Fibroblast of skin of left quadriceps (primary cell): Measurements from ENCODE around the gene CDON.
"Not testable (repeated sequence)": the region's sequence is repeated elsewhere in the genome, so short reads cannot be mapped to it uniquely, and the experiment has no call there.

ENCODE experiments used
- DNase-seq, 2 experiments: peaks; one replicate each; pipeline ENCODE4 v3.0.0-alpha.2; 2013; ENCODE audit warnings: low read depth in 2 of 2

The CDON gene

GRCh38 chr11:125924384-125925007 lies 138.2 kb downstream of the CDON start:
- DNase-seq = no peak

GRCh38 chr11:125923633-125924032 lies 139.0 kb downstream of the CDON start:
- DNase-seq = no peak

GRCh38 chr11:125923012-125923579 lies 139.6 kb downstream of the CDON start:
- DNase-seq = peak; percentile 39 to 45

- DNase-seq = no peak
Measured at GRCh38 chr11:125922156-125922555, 140.5 kb downstream of the CDON start.

- no peak for DNase-seq
Measured at GRCh38 chr11:125921042-125921441, 141.6 kb downstream of the CDON start.

GRCh38 chr11:125918140-125918840 lies 144.4 kb downstream of the CDON start:
- DNase-seq = no peak

GRCh38 chr11:125916683-125917347 lies 145.9 kb downstream of the CDON start:
- no peak for DNase-seq

GRCh38 chr11:125914601-125915000 lies 148.1 kb downstream of the CDON start:
- DNase-seq = not testable (repeated sequence)

GRCh38 chr11:125910226-125910849 lies 152.3 kb downstream of the CDON start:
- no peak for DNase-seq
